SK-N-SH (cell line): ENCODE measurements around the gene MAPRE3.

Experiments used
- CTCF ChIP-seq: fragments of 200-600 bp; sonication (generic); IDR thresholded peaks from 2 replicates; pipeline ENCODE4 v1.6.1; 2017; ENCODE audit warnings: antibody characterized with exemption, mild to moderate bottlenecking, moderate library complexity
- ELF1 ChIP-seq: IDR thresholded peaks from 2 replicates; pipeline ENCODE4 v1.4.0; 2012
- EP300 ChIP-seq, 2 experiments: IDR thresholded peaks; 2 replicates each; pipeline versions ENCODE4 v1.4.0 to v1.6.1; 2012; ENCODE audit warnings: borderline replicate concordance in 1 of 2, low read depth in 1 of 2, low read length in 1 of 2
- EZH2phosphoT487 ChIP-seq: fragments of 200-600 bp; sonication (generic); IDR thresholded peaks from 2 replicates; pipeline ENCODE4 v1.6.1; 2017; ENCODE audit warnings: low read depth, mixed run types, mild to moderate bottlenecking, antibody characterized with exemption, moderate library complexity, borderline replicate concordance
- FOXM1 ChIP-seq: IDR thresholded peaks from 2 replicates; pipeline ENCODE4 v1.4.0; 2012; ENCODE audit warnings: low read depth, mild to moderate bottlenecking
- MXI1 ChIP-seq: IDR thresholded peaks from 2 replicates; pipeline ENCODE4 v1.6.1; 2012; ENCODE audit warnings: mild to moderate bottlenecking, low read depth, low read length, improper control_type of control experiment
- NRF1 ChIP-seq: IDR thresholded peaks from 2 replicates; pipeline ENCODE4 v1.6.1; 2012; ENCODE audit warnings: low read depth, mild to moderate bottlenecking, low read length
- YY1 ChIP-seq: IDR thresholded peaks from 2 replicates; pipeline ENCODE4 v1.4.0; 2012; ENCODE audit warnings: low read depth, mild to moderate bottlenecking

GRCh38 chr2:27039871-27040270, 69.4 kb downstream of the MAPRE3 start:
- TF ChIP-seq ELF1 (no peak), MXI1 (no peak), CTCF (no peak), YY1 (no peak), EZH2phosphoT487 (no peak), EP300 (IDR thresholded peaks at IDR 0.05; ENCODE audit: borderline replicate concordance in 1 of 2, low read depth in 1 of 2, low read length in 1 of 2) (no peak), NRF1 (no peak), FOXM1 (no peak)
